Pancreas (tissue), 10 donors: ENCODE data around the gene DNAH9. TPM values are rescaled to one million over a fixed set of nuclear protein-coding genes. Genes with fewer than 3 reads are reported as not detected.

Source experiments
- ATAC-seq, 4 donors: fragments of 200-7000 bp; cut with Tn5 transposase; one replicate each; pipeline versions ENCODE4 v1.8.0 to v1.9.1; 2020; ENCODE audit warnings: mild to moderate bottlenecking in 4 of 4, moderate library complexity in 4 of 4
- DNase-seq, 6 donors: peaks; one replicate each; pipeline ENCODE4 v3.0.0-alpha.2; 2020
- FAIRE-seq: peaks from 2 replicates; lab custom pipeline; 2012; peaks lifted over from hg19 to GRCh38; lab: Jason Lieb, UNC
- H3K27ac ChIP-seq, 4 donors: fragments of 200-600 bp; sonication (generic); 1 replicate in 3 of 4; 2 replicates in 1 of 4; pipeline versions ENCODE4 v1.5.0 to v1.8.0; 2020
- H3K27me3 ChIP-seq, 4 donors: fragments of 200-600 bp; one replicate each; pipeline ENCODE4 v1.8.0; 2021
- H3K36me3 ChIP-seq, 3 donors: fragments of 200-600 bp; sonication (generic) in 1 of 3; one replicate each; pipeline versions ENCODE4 v1.5.0 to v1.8.0; 2020 to 2021
- H3K4me1 ChIP-seq, 3 donors: fragments of 200-600 bp; one replicate each; pipeline ENCODE4 v1.8.0; 2021
- H3K4me3 ChIP-seq, 4 donors: fragments of 200-600 bp; sonication (generic) in 2 of 4; one replicate each; pipeline versions ENCODE4 v1.5.0 to v1.8.0; 2020 to 2021
- H3K9me3 ChIP-seq, 4 donors: fragments of 200-600 bp; one replicate each; pipeline ENCODE4 v1.8.0; 2021
- whole genome bisulfite sequencing, 2 donors: extraction: QIAGEN DNeasy Blood & Tissue Kit; methylation state at CpG; one replicate each; pipeline ENCODE4 v1.1.7; 2013; 5-methylcytosine and 5-hydroxymethylcytosine counted together
- intact Hi-C, 3 donors: fragments of 100-400 bp; cut with DNase I; formaldehyde crosslinking; loops; one replicate each; pipeline versions ENCODE4 v1.11.1 to v1.14.2; 2022
- polyA plus RNA-seq, 2 donors: library from polyadenylated mRNA; stranded (reverse); fragments of 200-250 nt; gene quantifications; one replicate each; pipeline ENCODE4 v1.2.3, GENCODE V29; 2013
- total RNA-seq, 6 donors: library from RNA; stranded (reverse); fragmentation: NEBNext Ultra II Directional in 4 of 6; extraction: Animal tissue kit (Norgen Biotek cat#: 25700) in 4 of 6; gene quantifications; one replicate each; pipeline versions ENCODE4 v1.2.1 to v1.2.4, GENCODE V29; 2021 to 2023
- TF ChIP-seq, protein P1 (sequence below), 4 donors: fragments of 200-600 bp; sonication (generic) in 3 of 4; IDR thresholded peaks; one replicate each; pipeline versions ENCODE4 v1.5.0 to v1.8.0; 2021; ENCODE audit warnings: antibody characterized with exemption in 4 of 4
- donor health status: healthy with polysubstance abuse.
- donor health status: DM: no; HTN: no; CAD: no; lungs with moderate emphysema.
- donor health status: DM: no; HTN: no; CAD: no.
- donor health status: control.
- donor health status: control.
- donor health status: Bipolar disorder and iron deficiency.
- donor health status: DM: yes; HTN: yes; CAD: no.
- donor health status: DM: no; HTN: no; CAD: no.
- donor health status: DM: no; HTN: no; CAD: no.
- donor health status: DM: yes; HTN: yes; CAD: no.

Gene DNAH9
- total and polyA plus RNA-seq, 8 donors, result 0.53 to 2.4 (median 1.3) TPM

DNA sequence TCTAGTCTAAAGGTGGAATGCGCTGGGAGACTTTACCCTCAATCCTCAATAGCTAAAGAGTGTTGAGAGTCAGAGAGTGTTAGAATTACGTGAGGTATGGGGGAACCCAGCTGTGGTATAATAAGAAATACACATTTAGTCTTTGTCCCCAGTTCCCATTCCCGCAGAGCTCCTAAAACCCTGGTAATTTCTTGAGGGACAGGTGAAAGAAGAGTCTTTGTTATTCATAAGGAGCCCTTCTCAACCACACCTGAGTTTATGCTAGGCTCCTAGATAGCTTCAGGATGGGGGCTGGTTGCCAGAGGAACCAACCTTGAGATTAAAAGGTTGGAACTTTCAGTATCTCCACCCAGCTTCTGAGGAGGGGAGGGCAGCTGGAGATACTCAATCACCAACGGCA lies 393.2 kb downstream of the DNAH9 start:
- WGBS, 2 donors, result 67 to 72% methylated on average over 4 of the region's 4 CpGs
- ATAC-seq (no peak), DNase-seq (no peak), FAIRE-seq (no peak)
- intact Hi-C loops, result no loop called here
- TF ChIP-seq, protein P1, sequence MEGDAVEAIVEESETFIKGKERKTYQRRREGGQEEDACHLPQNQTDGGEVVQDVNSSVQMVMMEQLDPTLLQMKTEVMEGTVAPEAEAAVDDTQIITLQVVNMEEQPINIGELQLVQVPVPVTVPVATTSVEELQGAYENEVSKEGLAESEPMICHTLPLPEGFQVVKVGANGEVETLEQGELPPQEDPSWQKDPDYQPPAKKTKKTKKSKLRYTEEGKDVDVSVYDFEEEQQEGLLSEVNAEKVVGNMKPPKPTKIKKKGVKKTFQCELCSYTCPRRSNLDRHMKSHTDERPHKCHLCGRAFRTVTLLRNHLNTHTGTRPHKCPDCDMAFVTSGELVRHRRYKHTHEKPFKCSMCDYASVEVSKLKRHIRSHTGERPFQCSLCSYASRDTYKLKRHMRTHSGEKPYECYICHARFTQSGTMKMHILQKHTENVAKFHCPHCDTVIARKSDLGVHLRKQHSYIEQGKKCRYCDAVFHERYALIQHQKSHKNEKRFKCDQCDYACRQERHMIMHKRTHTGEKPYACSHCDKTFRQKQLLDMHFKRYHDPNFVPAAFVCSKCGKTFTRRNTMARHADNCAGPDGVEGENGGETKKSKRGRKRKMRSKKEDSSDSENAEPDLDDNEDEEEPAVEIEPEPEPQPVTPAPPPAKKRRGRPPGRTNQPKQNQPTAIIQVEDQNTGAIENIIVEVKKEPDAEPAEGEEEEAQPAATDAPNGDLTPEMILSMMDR (IDR thresholded peaks at IDR 0.05), result no peak
- H3K4me1 ChIP-seq, result peaks cover 0 to 8% (median 4%) of the 10 kb centered on the region in 3 donors
- no peak overlapping the region for H3K27ac ChIP-seq
- H3K9me3 ChIP-seq, result no peaks in the 10 kb centered on the region
- peaks cover 0 to 7% (median 0%) of the 10 kb centered on the region in 3 donors for H3K36me3 ChIP-seq
- no peak overlapping the region for H3K4me3 ChIP-seq
- no peaks in the 10 kb centered on the region for H3K27me3 ChIP-seq

DNA sequence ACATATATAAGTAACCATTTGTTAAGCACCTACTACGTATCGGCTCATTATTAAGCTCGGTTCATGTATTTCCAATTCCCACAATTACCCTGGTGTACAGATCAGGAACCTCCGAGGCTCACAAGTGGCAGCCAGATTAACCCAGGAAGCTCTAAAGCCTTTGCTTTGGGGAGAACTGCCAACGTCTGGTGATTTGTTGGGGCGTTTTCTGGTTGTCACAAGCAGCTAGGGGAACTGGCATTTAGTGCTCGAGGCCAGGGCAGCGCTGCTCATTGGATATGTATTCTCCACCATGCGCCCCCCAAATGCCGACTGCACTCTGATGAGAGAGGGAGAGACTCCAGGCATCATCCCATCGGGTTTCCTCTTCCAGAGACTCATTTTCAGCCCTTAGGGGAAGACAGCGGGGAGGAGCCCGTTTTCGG lies 398.5 kb downstream of the DNAH9 start:
- peak in 2 of 6 donors; percentile 25 to 42 for DNase-seq
- 0 to 1% methylated on average over 13 to 14 of the region's 14 CpGs for WGBS, 2 donors

DNA sequence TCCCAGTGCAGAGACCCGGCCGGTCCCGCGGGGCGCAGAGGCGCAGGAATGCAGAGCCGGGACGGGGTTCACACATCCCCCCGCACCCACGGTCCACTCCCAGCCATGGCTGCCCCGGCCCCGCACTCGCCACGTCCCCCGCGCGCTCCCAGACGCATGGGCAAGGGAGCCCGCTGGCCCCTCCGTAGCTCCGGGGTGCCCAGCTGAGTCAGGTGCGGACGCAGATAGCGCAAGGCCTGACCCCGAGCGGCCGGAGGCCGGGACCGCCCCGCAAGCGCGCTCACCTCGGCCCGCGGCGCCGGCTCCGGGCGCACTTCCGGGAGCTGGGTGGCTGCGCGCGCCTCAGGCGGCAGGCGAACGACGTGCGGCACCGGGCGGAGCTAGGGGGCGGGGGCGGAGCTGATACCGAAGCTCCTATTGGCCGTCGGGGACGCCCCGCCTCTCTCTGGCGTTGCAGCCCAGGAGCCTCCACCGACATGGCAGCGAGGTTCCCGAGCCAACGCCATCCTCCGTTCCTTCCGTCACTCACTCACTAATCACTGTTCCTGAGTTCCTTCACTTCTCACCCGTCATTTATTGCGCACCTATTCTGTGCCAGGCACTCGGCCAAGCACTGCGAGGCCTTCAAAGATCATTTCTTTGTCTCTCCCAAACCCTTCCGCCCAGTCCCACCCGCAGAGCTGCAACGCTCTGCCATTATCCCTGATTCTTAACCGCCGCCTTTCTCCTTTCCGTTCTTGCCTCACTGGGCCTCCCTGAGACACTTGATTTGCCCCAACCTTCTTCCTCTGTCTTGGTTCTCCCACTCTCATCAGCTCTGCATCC lies 399.1 kb downstream of the DNAH9 start, which contains the start of gene ZNF18:
TSS of gene ZNF18 (minus strand) at position 329 of the 825 bp plus-strand sequence. CDS start 4,646 bp downstream, outside the sequence.
- intact Hi-C loops, result no loop called here
- Histone ChIP-seq H3K4me3 (peak within 1 kb of the TSS; percentile 50 to 93 (median 68)), H3K27ac (peak within 1 kb of the TSS; percentile 88 to 92 (median 90)), H3K9me3 (no peaks in the 10 kb centered on the region), H3K4me1 (peaks cover 0 to 10% (median 4%) of the 10 kb centered on the region in 3 donors), H3K36me3 (no peaks in the 10 kb centered on the region), H3K27me3 (no peaks in the 10 kb centered on the region)
- 1% methylated on average over 61 to 74 of the region's 74 CpGs for WGBS, 2 donors
- DNase-seq, result peak; percentile 97 to 99 (median 98)
- TF ChIP-seq, protein P1 (IDR thresholded peaks at IDR 0.05), result no peak
- peak; percentile 97 to 99 (median 98) for ATAC-seq
- FAIRE-seq, result no peak

More for the DNA sequence above, 398.5 kb downstream of the DNAH9 start:
- TF ChIP-seq, protein P1 (IDR thresholded peaks at IDR 0.05), result no peak
- H3K4me3 ChIP-seq, result peak overlapping the region; percentile 50 to 93 (median 68)
- H3K9me3 ChIP-seq, result no peaks in the 10 kb centered on the region
- no peak for FAIRE-seq
- ATAC-seq, result peak; percentile 28 to 57 (median 52)
- no peaks in the 10 kb centered on the region for H3K27me3 ChIP-seq
- H3K36me3 ChIP-seq, result peaks cover 0 to 5% (median 0%) of the 10 kb centered on the region in 3 donors
- peaks cover 0 to 10% (median 4%) of the 10 kb centered on the region in 3 donors for H3K4me1 ChIP-seq
- intact Hi-C loops, result no loop called here
- peak overlapping the region; percentile 88 to 92 (median 90) for H3K27ac ChIP-seq

DNA sequence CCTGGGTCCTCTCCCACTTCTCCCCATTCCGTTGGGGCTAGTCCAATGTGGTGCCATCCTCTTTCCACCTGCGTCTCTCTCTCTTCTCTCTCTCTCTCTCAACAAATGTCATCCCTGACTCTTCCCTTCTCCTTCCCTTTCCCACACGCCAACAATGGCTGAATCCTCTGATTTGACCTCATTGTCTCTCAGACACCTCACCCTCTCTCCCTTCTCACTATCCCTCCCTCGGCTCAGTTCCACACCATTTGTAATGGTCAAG lies 399.6 kb downstream of the DNAH9 start:
- peak overlapping the region; percentile 88 to 92 (median 90) for H3K27ac ChIP-seq
- DNase-seq, result peak in 1 of 6 donors; percentile 15
- H3K4me1 ChIP-seq, result peaks cover 0 to 10% (median 4%) of the 10 kb centered on the region in 3 donors
- TF ChIP-seq, protein P1 (IDR thresholded peaks at IDR 0.05), result no peak
- H3K4me3 ChIP-seq, result peak overlapping the region; percentile 43 to 93 (median 66)
- no peaks in the 10 kb centered on the region for H3K27me3 ChIP-seq
- no peak for FAIRE-seq
- intact Hi-C loops, result no loop called here
- ATAC-seq, result no peak
- WGBS, 2 donors, result 50 to 52% methylated on average over 4 of the region's 4 CpGs
- H3K36me3 ChIP-seq, result no peaks in the 10 kb centered on the region
- H3K9me3 ChIP-seq, result no peaks in the 10 kb centered on the region

DNA sequence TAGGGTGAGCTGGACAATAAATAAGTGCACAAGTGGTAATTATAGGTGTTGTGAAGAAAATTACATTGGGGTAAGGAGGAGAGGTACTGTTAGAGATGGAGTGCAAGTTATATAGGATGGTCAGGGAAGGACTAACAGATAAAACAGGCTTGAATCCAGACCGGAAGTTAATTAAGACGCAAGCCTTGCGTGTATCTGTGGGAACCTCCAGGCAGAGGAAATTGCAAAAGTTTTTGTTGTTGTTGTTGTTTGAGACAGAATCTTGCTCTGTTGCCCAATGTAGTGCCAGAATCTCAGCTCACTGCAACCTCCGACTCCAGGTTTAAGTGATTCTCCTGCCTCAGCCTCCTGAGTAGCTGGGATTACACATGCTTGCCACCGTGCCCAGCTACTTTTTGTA lies 401.4 kb downstream of the DNAH9 start:
- DNase-seq (no peak), ATAC-seq (no peak), FAIRE-seq (no peak)
- H3K9me3 ChIP-seq, result no peaks in the 10 kb centered on the region
- intact Hi-C loops, result no loop called here
- 90 to 91% methylated on average over 5 of the region's 5 CpGs for WGBS, 2 donors
- H3K36me3 ChIP-seq, result no peaks in the 10 kb centered on the region
- H3K4me1 ChIP-seq, result peaks cover 0 to 10% (median 4%) of the 10 kb centered on the region in 3 donors
- no peak overlapping the region for H3K4me3 ChIP-seq
- no peak overlapping the region for H3K27ac ChIP-seq
- TF ChIP-seq, protein P1 (IDR thresholded peaks at IDR 0.05), result no peak
- no peaks in the 10 kb centered on the region for H3K27me3 ChIP-seq
